K562 treated with DMSO at 1 percent for 24 hours (cell line): ENCODE results near the gene EFHB. TPM values are rescaled to one million over a fixed set of nuclear protein-coding genes. Genes with fewer than 3 reads are reported as not detected.

Experiments
- total RNA-seq: library from RNA; unstranded; fragments of 300-600 nt; gene quantifications from 2 replicates; pipeline ENCODE4 v1.2.3, GENCODE V29; 2022; ENCODE audit warnings: low read depth; ENCODE audit not compliant: insufficient read depth

The EFHB gene
- 1.4 and 3.5 TPM in 2 replicates for total RNA-seq

DNA sequence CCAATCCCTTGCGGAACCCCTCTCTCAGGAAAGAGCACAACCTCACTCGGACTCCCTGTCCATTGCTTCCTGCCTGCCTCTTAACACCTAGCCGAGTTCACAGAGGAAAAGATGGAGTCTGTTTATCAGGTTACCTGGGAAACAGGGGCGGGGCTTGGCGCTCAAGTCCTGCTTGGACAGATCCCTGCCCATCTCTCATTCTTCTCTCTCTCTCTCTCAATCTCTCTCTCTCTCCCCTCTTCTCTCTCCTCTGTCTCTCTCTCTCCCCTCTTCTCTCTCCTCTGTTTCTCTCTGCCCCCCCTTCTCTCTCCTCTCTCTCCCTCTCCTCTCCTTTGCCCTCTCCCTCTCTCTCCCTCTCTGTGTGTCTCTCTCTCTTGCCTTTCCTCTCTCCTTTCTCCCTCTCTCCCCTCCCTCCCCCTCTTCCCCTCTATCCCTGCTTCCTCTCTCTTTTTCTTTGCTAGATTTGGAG is at the start of gene EFHB:
TSS of gene EFHB (minus strand) at position 120 of the 469 bp plus-strand sequence. CDS start 199 bp downstream, outside the sequence.

DNA sequence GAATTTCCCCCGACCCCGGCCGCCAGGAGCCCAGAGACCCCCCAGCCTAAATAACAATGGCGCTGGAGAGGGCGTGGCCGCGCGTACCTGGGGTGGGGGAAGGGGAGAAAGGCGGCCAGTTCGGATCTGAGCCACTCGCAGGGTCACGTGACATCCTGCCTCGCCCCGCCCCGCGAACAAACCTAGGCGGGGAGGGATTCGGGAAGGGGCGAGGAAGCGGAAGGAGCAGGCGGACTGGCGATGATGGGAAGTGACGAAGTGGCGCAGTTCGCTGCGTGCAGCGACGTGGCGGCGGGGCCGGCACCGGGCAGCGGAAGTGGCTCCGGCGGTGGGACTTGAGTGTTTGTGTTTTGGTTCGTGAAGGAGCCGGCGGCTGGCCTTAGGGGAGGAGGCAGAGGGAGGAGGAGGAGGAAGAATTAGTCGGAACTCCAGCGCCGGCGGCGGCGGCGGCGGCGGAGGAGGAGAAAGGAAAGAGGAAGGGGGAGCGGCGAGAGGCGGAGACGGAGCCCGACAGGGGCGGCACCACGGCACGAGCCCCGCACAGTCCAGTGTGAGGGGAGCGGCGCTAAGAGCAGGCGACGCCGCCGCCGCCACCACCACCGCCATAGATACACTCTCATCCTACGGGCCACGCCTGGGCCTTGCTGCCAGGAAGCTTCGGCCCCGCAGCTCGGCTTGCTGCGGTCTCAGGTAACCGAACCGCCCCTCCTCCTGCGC is 13.0 kb upstream of the EFHB start, which contains the start of gene RAB5A:
TSS of gene RAB5A (plus strand) at position 266 of the 717 bp plus-strand sequence. CDS start 3,802 bp downstream, outside the sequence.

Other genes with a start within 250 kb of the EFHB start
- 25.2 and 30.2 TPM in 2 replicates for gene RAB5A, start 12.9 kb upstream of the EFHB start, total RNA-seq
- not detected in 2 replicates for gene PP2D1, start 78.0 kb upstream of the EFHB start, total RNA-seq
- gene KAT2B, start 106.2 kb upstream of the EFHB start, total RNA-seq, result 12.4 and 13.5 TPM in 2 replicates